GM21619 (cell line): ENCODE results near the gene SSTR4.

Experiments used
- ATAC-seq: cut with Tn5 transposase; IDR thresholded peaks from one replicate; pipeline ENCODE4 v1.9.1; 2021; ENCODE audit not compliant: unreplicated experiment

SSTR4 gene

GRCh38 chr20:23085436-23086055, 50.4 kb downstream of the SSTR4 start:
- no peak for ATAC-seq

DNA sequence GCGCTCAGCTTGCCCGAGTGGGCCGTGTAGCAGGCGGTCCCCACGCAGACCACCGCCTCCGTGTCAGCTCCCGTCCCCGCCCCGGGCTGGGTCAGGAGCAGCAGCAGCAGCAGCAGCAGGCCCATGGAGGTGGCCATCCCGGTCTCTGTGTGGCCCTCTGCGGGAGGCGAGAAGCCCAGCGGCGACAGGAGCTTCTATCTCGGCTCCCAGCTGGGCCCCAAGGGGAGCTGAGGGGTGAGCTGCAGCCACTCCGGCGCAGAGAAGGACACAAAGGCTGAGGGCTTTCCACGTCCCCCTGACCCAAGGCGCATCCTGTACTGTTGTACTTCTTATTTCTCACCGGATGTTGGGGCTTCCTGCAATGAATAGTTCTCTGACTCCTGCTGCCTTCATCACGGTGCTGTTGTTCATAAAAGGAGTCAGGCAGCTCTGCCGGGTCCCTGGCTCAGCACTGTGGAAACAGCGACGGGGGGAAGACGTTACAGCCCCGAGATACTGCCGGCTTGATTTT, 51.0 kb downstream of the SSTR4 start, which contains the start of gene CD93:
Gene CD93, minus strand, starts transcription at position 269 of the 511 bp plus-strand sequence. Its CDS starts 132 bp downstream, at position 137.
- ATAC-seq, result no peak

GRCh38 chr20:23086931-23087411, 51.9 kb downstream of the SSTR4 start:
- no peak for ATAC-seq

GRCh38 chr20:23087587-23088251, 52.6 kb downstream of the SSTR4 start:
- no peak for ATAC-seq
